ENCODE data around the gene SASH1.

Gene SASH1

DNA sequence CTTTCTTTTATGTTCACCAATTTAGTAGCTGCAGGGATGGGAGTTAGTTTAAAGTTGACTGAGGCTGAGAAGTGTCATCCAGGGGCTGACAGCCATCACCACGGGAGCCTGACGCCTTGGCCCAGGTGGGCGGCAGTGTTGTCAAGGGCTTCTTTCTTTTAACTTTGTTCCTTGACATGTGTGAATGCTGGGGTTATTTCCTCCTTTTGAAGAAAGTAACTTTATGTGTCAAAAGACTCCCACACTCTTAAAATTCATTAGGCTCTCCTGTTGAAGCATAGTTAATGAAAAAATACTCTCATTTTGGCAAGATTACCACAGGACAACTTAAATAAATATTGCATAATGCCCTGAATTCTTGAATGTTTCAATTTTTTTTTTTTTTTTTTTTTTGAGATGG is 50.0 kb downstream of the SASH1 start:
- no peaks in the 10 kb centered on the region for H3F3A ChIP-seq (ENCODE audit: insufficient read depth, low read length)
- no peak overlapping the region for H3K27ac ChIP-seq (ENCODE audit: low read length)
- TF ChIP-seq EZH2phosphoT487 (IDR thresholded peaks at IDR 0.05; ENCODE audit: low read length), result no peak
- TF ChIP-seq EZH2 (optimal IDR thresholded peaks at IDR 0.05; ENCODE audit: low read depth, low read length), result no peak
- TF ChIP-seq, protein P1, sequence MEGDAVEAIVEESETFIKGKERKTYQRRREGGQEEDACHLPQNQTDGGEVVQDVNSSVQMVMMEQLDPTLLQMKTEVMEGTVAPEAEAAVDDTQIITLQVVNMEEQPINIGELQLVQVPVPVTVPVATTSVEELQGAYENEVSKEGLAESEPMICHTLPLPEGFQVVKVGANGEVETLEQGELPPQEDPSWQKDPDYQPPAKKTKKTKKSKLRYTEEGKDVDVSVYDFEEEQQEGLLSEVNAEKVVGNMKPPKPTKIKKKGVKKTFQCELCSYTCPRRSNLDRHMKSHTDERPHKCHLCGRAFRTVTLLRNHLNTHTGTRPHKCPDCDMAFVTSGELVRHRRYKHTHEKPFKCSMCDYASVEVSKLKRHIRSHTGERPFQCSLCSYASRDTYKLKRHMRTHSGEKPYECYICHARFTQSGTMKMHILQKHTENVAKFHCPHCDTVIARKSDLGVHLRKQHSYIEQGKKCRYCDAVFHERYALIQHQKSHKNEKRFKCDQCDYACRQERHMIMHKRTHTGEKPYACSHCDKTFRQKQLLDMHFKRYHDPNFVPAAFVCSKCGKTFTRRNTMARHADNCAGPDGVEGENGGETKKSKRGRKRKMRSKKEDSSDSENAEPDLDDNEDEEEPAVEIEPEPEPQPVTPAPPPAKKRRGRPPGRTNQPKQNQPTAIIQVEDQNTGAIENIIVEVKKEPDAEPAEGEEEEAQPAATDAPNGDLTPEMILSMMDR (IDR thresholded peaks at IDR 0.05; ENCODE audit: low read length), result no peak
- no peak overlapping the region for H3K9ac ChIP-seq (ENCODE audit: low read length)
- H3K9me3 ChIP-seq (replicated peaks; ENCODE audit: insufficient read depth, low read length), result no peaks in the 10 kb centered on the region
- no peak overlapping the region for H3K4me2 ChIP-seq (ENCODE audit: low read depth, low read length)
- no peaks in the 10 kb centered on the region for H4K20me1 ChIP-seq (ENCODE audit: insufficient read depth, low read length)
- H3K36me3 ChIP-seq (replicated peaks; ENCODE audit: insufficient read depth, low read length), result no peaks in the 10 kb centered on the region
- H3K27me3 ChIP-seq (replicated peaks; ENCODE audit: insufficient read depth, low read length), result no peaks in the 10 kb centered on the region
- H2AFZ ChIP-seq (ENCODE audit: low read length), result no peak overlapping the region
- DNase-seq, result no peak
- H3K79me2 ChIP-seq (ENCODE audit: low read length), result no peaks in the 10 kb centered on the region
- H3K4me1 ChIP-seq (ENCODE audit: low read length), result no peaks in the 10 kb centered on the region
- H3K9me2 ChIP-seq (replicated peaks; ENCODE audit: insufficient read depth, low read length), result no peaks in the 10 kb centered on the region
- H3K4me3 ChIP-seq (ENCODE audit: low read length), result no peak overlapping the region

DNA sequence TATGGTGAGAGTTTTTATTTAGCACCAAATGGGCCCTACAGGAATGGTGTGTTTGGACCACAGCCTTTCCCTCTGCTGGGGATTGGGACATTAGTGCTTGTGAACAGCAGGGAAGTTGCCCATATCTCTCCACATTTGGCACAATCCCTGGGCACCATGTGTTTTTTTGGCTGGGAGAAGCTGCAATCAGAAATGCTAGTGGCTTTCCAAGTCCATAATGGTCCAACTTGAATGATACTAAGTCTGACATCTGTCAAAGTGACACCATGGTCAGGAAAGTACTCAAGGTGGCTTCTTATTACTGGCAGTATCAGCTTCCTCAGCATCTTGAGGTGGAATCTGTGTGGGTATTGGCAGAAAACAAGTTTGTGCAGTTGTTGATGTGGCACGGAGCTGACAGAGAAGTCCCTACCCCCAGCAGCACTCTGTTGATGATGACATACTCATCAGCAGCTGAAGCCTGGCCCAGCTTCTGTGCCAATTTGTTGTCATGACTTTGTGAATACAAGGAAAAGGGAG is 53.0 kb downstream of the SASH1 start:
- Histone ChIP-seq H3K9me3 (replicated peaks; ENCODE audit: insufficient read depth, low read length) (no peaks in the 10 kb centered on the region), H3K4me3 (ENCODE audit: low read length) (no peak overlapping the region), H3K4me2 (ENCODE audit: low read depth, low read length) (no peak overlapping the region), H3K27ac (ENCODE audit: low read length) (no peak overlapping the region), H3K9me2 (replicated peaks; ENCODE audit: insufficient read depth, low read length) (no peaks in the 10 kb centered on the region), H3K4me1 (ENCODE audit: low read length) (no peaks in the 10 kb centered on the region), H3K27me3 (replicated peaks; ENCODE audit: insufficient read depth, low read length) (no peaks in the 10 kb centered on the region), H3K9ac (ENCODE audit: low read length) (no peak overlapping the region), H4K20me1 (ENCODE audit: insufficient read depth, low read length) (no peaks in the 10 kb centered on the region), H3K36me3 (replicated peaks; ENCODE audit: insufficient read depth, low read length) (no peaks in the 10 kb centered on the region), H3F3A (ENCODE audit: insufficient read depth, low read length) (no peaks in the 10 kb centered on the region), H2AFZ (ENCODE audit: low read length) (no peak overlapping the region), H3K79me2 (ENCODE audit: low read length) (no peaks in the 10 kb centered on the region)
- no peak for DNase-seq
- TF ChIP-seq EZH2 (optimal IDR thresholded peaks at IDR 0.05; ENCODE audit: low read depth, low read length) (no peak), EZH2phosphoT487 (IDR thresholded peaks at IDR 0.05; ENCODE audit: low read length) (no peak)
- TF ChIP-seq, protein P1 (IDR thresholded peaks at IDR 0.05; ENCODE audit: low read length), result no peak

DNA sequence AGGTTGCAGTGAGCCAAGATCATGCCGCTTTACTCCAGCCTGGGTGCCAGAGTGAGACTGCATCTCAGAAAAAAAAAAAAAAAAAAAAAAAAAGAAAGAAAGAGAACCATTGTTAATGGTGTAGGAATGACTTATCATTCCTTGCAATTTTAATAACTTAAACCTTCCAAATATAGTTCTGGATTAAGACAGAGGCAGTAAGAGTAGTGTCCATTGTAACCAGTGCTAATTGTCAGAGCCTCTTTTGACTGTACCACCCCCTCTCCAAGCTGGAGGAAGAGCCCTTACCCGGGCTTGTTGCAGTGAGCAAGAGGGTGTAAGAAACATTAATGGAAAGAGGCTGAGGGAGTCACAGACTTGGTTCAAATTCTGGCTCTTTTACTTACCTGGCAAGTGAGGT is 53.8 kb downstream of the SASH1 start:
- no peaks in the 10 kb centered on the region for H3K79me2 ChIP-seq (ENCODE audit: low read length)
- H3K27ac ChIP-seq (ENCODE audit: low read length), result no peak overlapping the region
- H3K27me3 ChIP-seq (replicated peaks; ENCODE audit: insufficient read depth, low read length), result no peaks in the 10 kb centered on the region
- H3K9me2 ChIP-seq (replicated peaks; ENCODE audit: insufficient read depth, low read length), result no peaks in the 10 kb centered on the region
- H3K4me2 ChIP-seq (ENCODE audit: low read depth, low read length), result no peak overlapping the region
- no peak overlapping the region for H3K9ac ChIP-seq (ENCODE audit: low read length)
- no peak overlapping the region for H2AFZ ChIP-seq (ENCODE audit: low read length)
- H3K4me1 ChIP-seq (ENCODE audit: low read length), result no peaks in the 10 kb centered on the region
- H3F3A ChIP-seq (ENCODE audit: insufficient read depth, low read length), result no peaks in the 10 kb centered on the region
- no peaks in the 10 kb centered on the region for H3K36me3 ChIP-seq (replicated peaks; ENCODE audit: insufficient read depth, low read length)
- TF ChIP-seq EZH2 (optimal IDR thresholded peaks at IDR 0.05; ENCODE audit: low read depth, low read length) (no peak), EZH2phosphoT487 (IDR thresholded peaks at IDR 0.05; ENCODE audit: low read length) (no peak)
- TF ChIP-seq, protein P1 (IDR thresholded peaks at IDR 0.05; ENCODE audit: low read length), result no peak
- no peaks in the 10 kb centered on the region for H3K9me3 ChIP-seq (replicated peaks; ENCODE audit: insufficient read depth, low read length)
- no peak overlapping the region for H3K4me3 ChIP-seq (ENCODE audit: low read length)
- no peaks in the 10 kb centered on the region for H4K20me1 ChIP-seq (ENCODE audit: insufficient read depth, low read length)
- DNase-seq, result no peak
